ENCODE measurements around the gene PCGF2. TPM values are rescaled to one million over a fixed set of nuclear protein-coding genes. Genes with fewer than 3 reads are reported as not detected.

Gene PCGF2
- total RNA-seq, 4 donors from 2014 or later, result 7.7 to 50.0 (median 17.6) TPM

DNA sequence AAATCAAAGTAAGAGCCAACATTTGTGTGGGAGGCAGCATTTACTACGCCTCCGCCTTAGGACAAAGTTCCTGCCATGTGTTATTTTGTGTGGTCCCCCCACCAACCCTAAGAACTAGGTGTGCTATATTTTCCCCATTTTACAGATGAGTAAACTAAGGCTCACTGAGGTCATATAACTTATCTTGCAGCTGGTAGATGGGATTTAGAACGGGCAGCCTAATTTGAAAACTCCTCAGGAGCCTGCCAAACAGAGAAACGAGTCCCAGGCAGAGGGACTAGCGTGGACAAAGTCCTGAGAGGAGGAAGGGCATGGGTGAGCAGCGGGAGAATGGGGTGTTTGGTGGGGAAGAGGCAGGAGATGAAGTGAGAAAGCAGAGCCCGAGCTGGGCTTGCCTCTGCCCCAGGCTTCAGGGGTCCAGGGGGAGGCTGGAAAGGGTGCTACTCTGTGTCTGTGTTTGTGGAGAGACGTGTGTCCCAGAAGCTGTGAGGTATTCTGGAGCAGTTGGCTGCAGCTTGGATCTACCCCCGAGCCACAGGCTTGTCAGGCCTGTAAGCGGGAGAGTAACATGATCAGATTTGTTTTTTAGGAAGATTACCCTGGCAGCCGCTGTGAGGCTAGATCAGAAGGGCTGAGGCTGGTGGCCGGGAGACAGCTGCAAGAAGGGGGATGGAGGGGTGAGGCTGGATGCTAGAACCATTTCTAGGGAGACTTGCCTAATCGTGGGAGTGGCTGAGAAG lies 38.1 kb downstream of the PCGF2 start:
- H3K4me1 ChIP-seq, result peaks cover 0 to 17% (median 9%) of the 10 kb centered on the region in 4 donors
- H3K27ac ChIP-seq, result no peak overlapping the region
- H3K9me3 ChIP-seq, result no peaks in the 10 kb centered on the region
- H3K4me3 ChIP-seq, result no peak overlapping the region
- 66 to 67% methylated on average over 13 of the region's 13 CpGs for WGBS, 2 donors
- no peaks in the 10 kb centered on the region for H3K27me3 ChIP-seq
- no peak for DNase-seq (ENCODE audit: low spot score in 2 of 2)
- peaks cover 0 to 75% (median 0%) of the 10 kb centered on the region in 3 donors for H3K36me3 ChIP-seq
- TF ChIP-seq, protein P1, sequence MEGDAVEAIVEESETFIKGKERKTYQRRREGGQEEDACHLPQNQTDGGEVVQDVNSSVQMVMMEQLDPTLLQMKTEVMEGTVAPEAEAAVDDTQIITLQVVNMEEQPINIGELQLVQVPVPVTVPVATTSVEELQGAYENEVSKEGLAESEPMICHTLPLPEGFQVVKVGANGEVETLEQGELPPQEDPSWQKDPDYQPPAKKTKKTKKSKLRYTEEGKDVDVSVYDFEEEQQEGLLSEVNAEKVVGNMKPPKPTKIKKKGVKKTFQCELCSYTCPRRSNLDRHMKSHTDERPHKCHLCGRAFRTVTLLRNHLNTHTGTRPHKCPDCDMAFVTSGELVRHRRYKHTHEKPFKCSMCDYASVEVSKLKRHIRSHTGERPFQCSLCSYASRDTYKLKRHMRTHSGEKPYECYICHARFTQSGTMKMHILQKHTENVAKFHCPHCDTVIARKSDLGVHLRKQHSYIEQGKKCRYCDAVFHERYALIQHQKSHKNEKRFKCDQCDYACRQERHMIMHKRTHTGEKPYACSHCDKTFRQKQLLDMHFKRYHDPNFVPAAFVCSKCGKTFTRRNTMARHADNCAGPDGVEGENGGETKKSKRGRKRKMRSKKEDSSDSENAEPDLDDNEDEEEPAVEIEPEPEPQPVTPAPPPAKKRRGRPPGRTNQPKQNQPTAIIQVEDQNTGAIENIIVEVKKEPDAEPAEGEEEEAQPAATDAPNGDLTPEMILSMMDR (IDR thresholded peaks at IDR 0.05), result no peak
- TF ChIP-seq EP300 (IDR thresholded peaks at IDR 0.05) (no peak), POLR2A (IDR thresholded peaks at IDR 0.05) (no peak)

DNA sequence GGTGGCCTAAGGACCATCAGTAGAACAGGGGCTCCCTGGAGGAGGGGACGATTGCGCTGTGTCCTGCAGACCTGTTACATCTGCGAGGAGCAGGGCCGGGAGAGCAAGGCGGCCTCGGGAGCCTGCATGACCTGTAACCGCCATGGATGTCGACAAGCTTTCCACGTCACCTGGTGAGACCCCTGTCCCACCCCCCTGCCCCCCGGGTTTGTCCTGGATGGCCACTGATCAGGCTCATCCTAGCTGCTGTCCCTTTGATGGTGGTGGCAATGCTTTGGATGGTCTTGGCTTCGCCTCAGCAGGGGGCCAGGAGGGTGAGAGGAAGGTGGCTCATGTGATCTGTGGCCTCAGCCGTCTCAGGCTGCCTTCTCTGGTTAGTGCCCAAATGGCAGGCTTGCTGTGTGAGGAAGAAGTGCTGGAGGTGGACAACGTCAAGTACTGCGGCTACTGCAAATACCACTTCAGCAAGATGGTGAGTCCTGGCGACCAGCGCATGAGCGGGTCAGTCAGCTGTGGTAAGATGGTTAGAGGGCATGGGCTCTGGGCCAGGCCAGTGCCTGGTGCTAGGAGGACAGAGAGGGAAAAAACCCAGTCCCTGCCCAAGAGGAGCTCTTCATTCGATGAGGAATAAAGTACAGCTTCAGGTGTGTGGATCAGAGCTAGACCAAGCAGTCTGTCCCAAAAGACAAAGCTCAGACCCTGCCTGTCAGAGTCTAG lies 38.9 kb downstream of the PCGF2 start:
- DNase-seq (ENCODE audit: low spot score in 2 of 2), result no peak
- H3K27ac ChIP-seq, result no peak overlapping the region
- no peaks in the 10 kb centered on the region for H3K9me3 ChIP-seq
- peaks cover 0 to 67% (median 0%) of the 10 kb centered on the region in 3 donors for H3K36me3 ChIP-seq
- no peaks in the 10 kb centered on the region for H3K27me3 ChIP-seq
- 90 to 91% methylated on average over 17 to 18 of the region's 18 CpGs for WGBS, 2 donors
- peaks cover 0 to 17% (median 9%) of the 10 kb centered on the region in 4 donors for H3K4me1 ChIP-seq
- no peak overlapping the region for H3K4me3 ChIP-seq
- TF ChIP-seq EP300 (IDR thresholded peaks at IDR 0.05) (no peak), POLR2A (IDR thresholded peaks at IDR 0.05) (no peak)
- TF ChIP-seq, protein P1 (IDR thresholded peaks at IDR 0.05), result no peak

DNA sequence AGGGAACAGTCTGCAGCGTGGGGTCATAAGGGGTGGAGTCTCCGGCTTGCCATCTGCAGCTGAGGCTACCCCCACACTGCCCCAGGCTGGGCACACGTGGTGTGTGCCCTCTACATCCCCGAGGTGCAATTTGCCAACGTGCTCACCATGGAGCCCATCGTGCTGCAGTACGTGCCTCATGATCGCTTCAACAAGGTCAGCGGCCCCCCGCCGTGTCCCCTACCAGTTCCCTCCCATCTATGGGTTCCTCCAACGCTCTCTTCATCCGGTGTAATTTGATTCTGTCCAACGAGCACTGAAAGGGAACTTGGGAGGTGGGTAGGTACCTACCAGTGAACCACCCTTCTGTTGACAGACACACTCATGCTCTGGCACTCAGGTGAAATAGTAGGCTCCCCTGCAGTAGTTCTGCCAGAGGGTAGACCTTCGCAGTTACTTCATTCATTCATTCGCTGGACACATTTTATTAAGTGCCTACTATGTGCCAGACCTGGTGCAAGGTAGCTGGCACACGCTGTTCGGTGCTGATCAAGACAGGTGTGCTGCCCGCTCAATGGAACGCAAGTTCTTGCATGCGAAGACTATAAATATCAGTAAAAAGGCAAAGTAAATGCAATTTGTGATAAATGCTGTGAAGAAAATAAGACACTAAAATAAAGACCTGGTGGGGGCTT lies 40.3 kb downstream of the PCGF2 start:
- H3K27ac ChIP-seq, result peak overlapping the region in 1 of 4 donors; percentile 98
- peaks cover 0 to 53% (median 0%) of the 10 kb centered on the region in 3 donors for H3K36me3 ChIP-seq
- H3K9me3 ChIP-seq, result no peaks in the 10 kb centered on the region
- DNase-seq (ENCODE audit: low spot score in 2 of 2), result no peak
- 73% methylated on average over 21 of the region's 21 CpGs for WGBS, 2 donors
- no peaks in the 10 kb centered on the region for H3K27me3 ChIP-seq
- H3K4me3 ChIP-seq, result no peak overlapping the region
- peaks cover 0 to 31% (median 13%) of the 10 kb centered on the region in 4 donors for H3K4me1 ChIP-seq
- TF ChIP-seq, protein P1 (IDR thresholded peaks at IDR 0.05), result no peak
- TF ChIP-seq POLR2A (IDR thresholded peaks at IDR 0.05) (no peak), EP300 (IDR thresholded peaks at IDR 0.05) (no peak)

DNA sequence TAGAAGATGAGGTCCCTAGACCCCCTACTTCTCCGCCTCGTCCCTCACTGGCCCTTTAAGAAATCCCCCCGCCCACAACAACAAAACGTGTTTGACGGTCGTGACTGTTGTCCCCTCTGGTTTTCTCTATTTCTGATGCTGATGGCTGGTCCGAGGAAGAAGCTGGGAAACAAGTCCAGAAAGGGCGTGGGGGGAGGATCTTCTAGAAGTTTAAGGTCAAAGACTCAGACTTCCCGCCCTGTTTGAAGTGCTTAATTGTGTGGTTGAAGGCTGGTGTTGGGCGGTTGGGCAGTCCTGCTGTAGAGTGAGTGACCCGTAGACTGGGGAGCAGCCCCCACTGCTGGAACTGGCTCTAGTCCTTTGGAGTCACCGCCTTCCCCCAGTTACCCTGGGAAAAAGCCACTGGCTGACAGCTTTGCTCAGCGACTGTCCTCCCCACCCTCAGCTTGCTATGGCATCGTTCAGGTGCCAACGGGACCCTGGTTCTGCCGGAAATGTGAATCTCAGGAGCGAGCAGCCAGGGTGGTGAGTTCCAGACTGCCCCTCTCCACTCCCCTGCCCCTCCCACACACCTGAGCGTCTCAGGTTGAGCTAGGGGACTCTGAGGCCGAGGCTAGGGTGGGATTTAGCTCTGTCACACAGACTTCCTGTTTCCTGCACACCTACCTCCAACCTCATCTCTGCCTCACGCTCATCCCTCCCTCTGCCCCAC lies 41.5 kb downstream of the PCGF2 start:
- H3K9me3 ChIP-seq, result no peaks in the 10 kb centered on the region
- H3K27me3 ChIP-seq, result no peaks in the 10 kb centered on the region
- whole genome bisulfite sequencing, 2 donors, result 14% methylated on average over 17 to 19 of the region's 20 CpGs
- peaks cover 0 to 41% (median 0%) of the 10 kb centered on the region in 3 donors for H3K36me3 ChIP-seq
- DNase-seq (ENCODE audit: low spot score in 2 of 2), result no peak
- peaks cover 0 to 36% (median 13%) of the 10 kb centered on the region in 4 donors for H3K4me1 ChIP-seq
- H3K4me3 ChIP-seq, result peak overlapping the region; percentile 66 to 87 (median 80)
- H3K27ac ChIP-seq, result peak overlapping the region; percentile 92 to 98 (median 96)
- TF ChIP-seq EP300 (IDR thresholded peaks at IDR 0.05), result no peak
- no peak for TF ChIP-seq POLR2A (IDR thresholded peaks at IDR 0.05)
- TF ChIP-seq, protein P1 (IDR thresholded peaks at IDR 0.05), result no peak
